ENCODE measurements around the gene HELLS.

GRCh38 chr10:94524146-94524545 lies 21.4 kb upstream of the HELLS start:
- TF ChIP-seq, protein P1, sequence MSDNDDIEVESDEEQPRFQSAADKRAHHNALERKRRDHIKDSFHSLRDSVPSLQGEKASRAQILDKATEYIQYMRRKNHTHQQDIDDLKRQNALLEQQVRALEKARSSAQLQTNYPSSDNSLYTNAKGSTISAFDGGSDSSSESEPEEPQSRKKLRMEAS (IDR thresholded peaks at IDR 0.05): no peak
- TF ChIP-seq EZH2 (IDR thresholded peaks at IDR 0.05; ENCODE audit: low read depth, low read length, severe bottlenecking): no peak
- no peak for TF ChIP-seq BCL11A (IDR thresholded peaks at IDR 0.05; ENCODE audit: low read depth in 2 of 2, low read length in 2 of 2)
- TF ChIP-seq, protein P2, sequence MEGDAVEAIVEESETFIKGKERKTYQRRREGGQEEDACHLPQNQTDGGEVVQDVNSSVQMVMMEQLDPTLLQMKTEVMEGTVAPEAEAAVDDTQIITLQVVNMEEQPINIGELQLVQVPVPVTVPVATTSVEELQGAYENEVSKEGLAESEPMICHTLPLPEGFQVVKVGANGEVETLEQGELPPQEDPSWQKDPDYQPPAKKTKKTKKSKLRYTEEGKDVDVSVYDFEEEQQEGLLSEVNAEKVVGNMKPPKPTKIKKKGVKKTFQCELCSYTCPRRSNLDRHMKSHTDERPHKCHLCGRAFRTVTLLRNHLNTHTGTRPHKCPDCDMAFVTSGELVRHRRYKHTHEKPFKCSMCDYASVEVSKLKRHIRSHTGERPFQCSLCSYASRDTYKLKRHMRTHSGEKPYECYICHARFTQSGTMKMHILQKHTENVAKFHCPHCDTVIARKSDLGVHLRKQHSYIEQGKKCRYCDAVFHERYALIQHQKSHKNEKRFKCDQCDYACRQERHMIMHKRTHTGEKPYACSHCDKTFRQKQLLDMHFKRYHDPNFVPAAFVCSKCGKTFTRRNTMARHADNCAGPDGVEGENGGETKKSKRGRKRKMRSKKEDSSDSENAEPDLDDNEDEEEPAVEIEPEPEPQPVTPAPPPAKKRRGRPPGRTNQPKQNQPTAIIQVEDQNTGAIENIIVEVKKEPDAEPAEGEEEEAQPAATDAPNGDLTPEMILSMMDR (IDR thresholded peaks at IDR 0.05; ENCODE audit: control extremely low read depth in 1 of 3, insufficient read depth in 1 of 3, low read depth in 1 of 3, low read length in 3 of 3): no peak
- TF ChIP-seq EP300 (IDR thresholded peaks at IDR 0.05; ENCODE audit: borderline replicate concordance in 1 of 2, low read depth in 2 of 2, low read length in 2 of 2): no peak
- TF ChIP-seq MAFK (IDR thresholded peaks at IDR 0.05; ENCODE audit: low read depth, low read length): no peak
- TF ChIP-seq, protein P3, sequence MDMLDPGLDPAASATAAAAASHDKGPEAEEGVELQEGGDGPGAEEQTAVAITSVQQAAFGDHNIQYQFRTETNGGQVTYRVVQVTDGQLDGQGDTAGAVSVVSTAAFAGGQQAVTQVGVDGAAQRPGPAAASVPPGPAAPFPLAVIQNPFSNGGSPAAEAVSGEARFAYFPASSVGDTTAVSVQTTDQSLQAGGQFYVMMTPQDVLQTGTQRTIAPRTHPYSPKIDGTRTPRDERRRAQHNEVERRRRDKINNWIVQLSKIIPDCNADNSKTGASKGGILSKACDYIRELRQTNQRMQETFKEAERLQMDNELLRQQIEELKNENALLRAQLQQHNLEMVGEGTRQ (IDR thresholded peaks at IDR 0.05; ENCODE audit: low read length): no peak
- no peak for TF ChIP-seq SP1 (IDR thresholded peaks at IDR 0.05; ENCODE audit: low read depth, low read length)
- no peak for TF ChIP-seq KDM1A (IDR thresholded peaks at IDR 0.05; ENCODE audit: borderline replicate concordance, low read length)
- TF ChIP-seq POLR2A (IDR thresholded peaks at IDR 0.05; ENCODE audit: control extremely low read depth in 1 of 2, low read depth in 2 of 2, low read length in 2 of 2): no peak

Data from H1 (cell line).